Esophagus muscularis mucosa (tissue), 4 donors: Measurements from ENCODE around the gene TRIM40. TPM values are rescaled to one million over a fixed set of nuclear protein-coding genes. Genes with fewer than 3 reads are reported as not detected.

Source experiments
- DNase-seq: peaks from one replicate; pipeline ENCODE4 v3.0.0-alpha.2; 2017; ENCODE audit errors: extremely low spot score
- H3K27ac ChIP-seq, 4 donors: fragments of 200-600 bp; sonication (generic); replicated peaks in 1 of 4; 1 replicate in 3 of 4; 2 replicates in 1 of 4; pipeline ENCODE4 v1.5.1; 2016 to 2019; ENCODE audit warnings: mild to moderate bottlenecking in 1 of 4
- H3K27me3 ChIP-seq, 4 donors: fragments of 200-600 bp; sonication (generic); one replicate each; pipeline versions ENCODE4 v1.5.1 to v1.6.0; 2016 to 2019
- H3K36me3 ChIP-seq, 4 donors: fragments of 200-600 bp; sonication (generic); one replicate each; pipeline ENCODE4 v1.5.1; 2016 to 2019
- H3K4me1 ChIP-seq, 4 donors: fragments of 200-600 bp; sonication (generic); one replicate each; pipeline ENCODE4 v1.5.1; 2016 to 2019
- H3K4me3 ChIP-seq, 4 donors: fragments of 200-600 bp; sonication (generic); 1 replicate in 2 of 4; 2 replicates in 2 of 4; pipeline ENCODE4 v1.5.1; 2016 to 2019; ENCODE audit warnings: mild to moderate bottlenecking in 4 of 4, moderate library complexity in 1 of 4
- H3K9me3 ChIP-seq, 4 donors: fragments of 200-600 bp; sonication (generic); 1 replicate in 3 of 4; 2 replicates in 1 of 4; pipeline ENCODE4 v1.5.1; 2016 to 2019
- EP300 ChIP-seq: sonication (generic); formaldehyde crosslinking; IDR thresholded peaks from one replicate; pipeline ENCODE4 v1.6.1; 2017; ENCODE audit warnings: antibody characterized with exemption
- POLR2A ChIP-seq: fragments of 450-650 bp; IDR thresholded peaks from one replicate; pipeline ENCODE4 v1.6.1; 2017; ENCODE audit warnings: antibody characterized with exemption, moderate library complexity, mild to moderate bottlenecking, low read depth
- POLR2AphosphoS5 ChIP-seq, 2 donors: sonication (generic); formaldehyde crosslinking; IDR thresholded peaks; one replicate each; pipeline ENCODE4 v1.6.1; 2017; ENCODE audit warnings: antibody characterized with exemption in 2 of 2
- WGBS: methylation state at CpG from one replicate; pipeline ENCODE4 v1.1.5; 2018; 5-methylcytosine and 5-hydroxymethylcytosine counted together
- intact Hi-C: fragments of 100-400 bp; cut with DNase I; formaldehyde crosslinking; loops from one replicate; pipeline ENCODE4 v1.15.1; 2023
- total RNA-seq, 4 donors: library from RNA; depleted of rRNA; stranded (reverse); fragments of >200 nt; gene quantifications; one replicate each; pipeline versions ENCODE4 v1.1.0 to v1.2.1, GENCODE V29; 2016
- TF ChIP-seq, protein P1 (sequence below), 3 experiments: fragments of 200-600 bp in 2 of 3; fragments of 450-650 bp in 1 of 3; sonication (generic) in 2 of 3; IDR thresholded peaks; one replicate each; pipeline ENCODE4 v1.5.1; 2017 to 2019; ENCODE audit warnings: antibody characterized with exemption in 3 of 3, mild to moderate bottlenecking in 2 of 3, moderate library complexity in 1 of 3

Gene TRIM40
- total RNA-seq, 4 donors from 2014 or later, result not detected

DNA sequence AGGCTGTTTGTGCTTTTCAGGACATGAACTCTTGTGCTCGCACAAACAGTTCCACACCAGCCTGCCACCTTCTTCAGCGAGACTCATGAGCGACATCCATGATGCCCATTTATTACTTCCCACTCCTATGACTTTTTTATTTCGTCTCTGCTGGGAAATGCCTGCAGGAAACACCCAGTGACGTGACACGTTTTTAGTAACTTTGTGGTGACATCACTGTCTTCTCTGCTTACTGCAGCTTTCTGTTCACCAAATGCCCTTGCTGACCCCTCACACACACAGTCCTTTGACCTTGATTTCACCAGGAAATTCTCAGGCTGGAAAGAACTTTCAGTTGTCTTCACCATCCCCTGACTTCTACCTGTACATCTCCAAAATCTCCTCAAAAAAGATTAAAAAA lies 8.9 kb downstream of the TRIM40 start:
- no peak for DNase-seq
- Histone ChIP-seq H3K4me1 (no peaks in the 10 kb centered on the region), H3K27ac (no peak overlapping the region), H3K36me3 (no peaks in the 10 kb centered on the region), H3K4me3 (no peak overlapping the region), H3K27me3 (peaks cover 0 to 60% (median 0%) of the 10 kb centered on the region in 4 donors), H3K9me3 (no peaks in the 10 kb centered on the region)
- TF ChIP-seq EP300 (no peak), POLR2AphosphoS5 (IDR thresholded peaks at IDR 0.05) (no peak), POLR2A (no peak)
- TF ChIP-seq, protein P1, sequence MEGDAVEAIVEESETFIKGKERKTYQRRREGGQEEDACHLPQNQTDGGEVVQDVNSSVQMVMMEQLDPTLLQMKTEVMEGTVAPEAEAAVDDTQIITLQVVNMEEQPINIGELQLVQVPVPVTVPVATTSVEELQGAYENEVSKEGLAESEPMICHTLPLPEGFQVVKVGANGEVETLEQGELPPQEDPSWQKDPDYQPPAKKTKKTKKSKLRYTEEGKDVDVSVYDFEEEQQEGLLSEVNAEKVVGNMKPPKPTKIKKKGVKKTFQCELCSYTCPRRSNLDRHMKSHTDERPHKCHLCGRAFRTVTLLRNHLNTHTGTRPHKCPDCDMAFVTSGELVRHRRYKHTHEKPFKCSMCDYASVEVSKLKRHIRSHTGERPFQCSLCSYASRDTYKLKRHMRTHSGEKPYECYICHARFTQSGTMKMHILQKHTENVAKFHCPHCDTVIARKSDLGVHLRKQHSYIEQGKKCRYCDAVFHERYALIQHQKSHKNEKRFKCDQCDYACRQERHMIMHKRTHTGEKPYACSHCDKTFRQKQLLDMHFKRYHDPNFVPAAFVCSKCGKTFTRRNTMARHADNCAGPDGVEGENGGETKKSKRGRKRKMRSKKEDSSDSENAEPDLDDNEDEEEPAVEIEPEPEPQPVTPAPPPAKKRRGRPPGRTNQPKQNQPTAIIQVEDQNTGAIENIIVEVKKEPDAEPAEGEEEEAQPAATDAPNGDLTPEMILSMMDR (IDR thresholded peaks at IDR 0.05), result no peak
- WGBS, result 67% methylated on average over 6 of the region's 6 CpGs
- intact Hi-C loops, result no loop called here

DNA sequence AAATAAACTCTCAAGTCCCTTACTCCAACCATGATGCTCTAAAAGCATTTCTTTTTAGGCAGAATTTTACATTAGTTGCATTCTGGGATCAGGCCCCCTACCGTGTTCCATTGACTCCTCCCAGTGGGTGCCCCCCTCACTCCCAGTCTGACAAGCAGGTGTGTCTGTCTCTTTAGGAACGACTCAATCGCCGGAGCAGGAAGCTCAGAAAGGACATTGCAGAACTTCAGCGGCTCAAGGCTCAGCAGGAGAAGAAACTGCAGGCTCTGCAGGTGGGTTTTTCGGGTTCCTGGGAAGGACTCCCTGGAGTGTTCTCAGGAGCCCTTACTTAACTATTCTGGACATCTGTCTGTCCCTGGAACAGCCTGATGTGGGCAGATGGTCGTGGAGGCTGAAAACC lies 9.9 kb downstream of the TRIM40 start:
- Histone ChIP-seq H3K36me3 (no peaks in the 10 kb centered on the region), H3K4me3 (no peak overlapping the region), H3K4me1 (no peaks in the 10 kb centered on the region), H3K9me3 (no peaks in the 10 kb centered on the region), H3K27me3 (peaks cover 0 to 52% (median 0%) of the 10 kb centered on the region in 4 donors), H3K27ac (no peak overlapping the region)
- WGBS, result 61% methylated on average over 7 of the region's 7 CpGs
- intact Hi-C loops, result no loop called here
- peak; percentile 47 for DNase-seq
- no peak for TF ChIP-seq EP300
- TF ChIP-seq POLR2AphosphoS5 (IDR thresholded peaks at IDR 0.05), result no peak
- no peak for TF ChIP-seq POLR2A

GRCh38 chr6:30147096-30147495 lies 11.2 kb downstream of the TRIM40 start:
- no peaks in the 10 kb centered on the region for H3K9me3 ChIP-seq
- TF ChIP-seq EP300, result no peak
- no peak for TF ChIP-seq POLR2AphosphoS5 (IDR thresholded peaks at IDR 0.05)
- TF ChIP-seq, protein P1 (IDR thresholded peaks at IDR 0.05), result no peak
- no peak for TF ChIP-seq POLR2A
- no peak overlapping the region for H3K4me3 ChIP-seq
- intact Hi-C loops, result no loop called here
- peak; percentile 77 for DNase-seq
- no peaks in the 10 kb centered on the region for H3K4me1 ChIP-seq
- no peak overlapping the region for H3K27ac ChIP-seq
- 67% methylated on average over 1 of the region's 3 CpGs for WGBS
- H3K36me3 ChIP-seq, result no peaks in the 10 kb centered on the region
- peaks cover 0 to 50% (median 0%) of the 10 kb centered on the region in 4 donors for H3K27me3 ChIP-seq

DNA sequence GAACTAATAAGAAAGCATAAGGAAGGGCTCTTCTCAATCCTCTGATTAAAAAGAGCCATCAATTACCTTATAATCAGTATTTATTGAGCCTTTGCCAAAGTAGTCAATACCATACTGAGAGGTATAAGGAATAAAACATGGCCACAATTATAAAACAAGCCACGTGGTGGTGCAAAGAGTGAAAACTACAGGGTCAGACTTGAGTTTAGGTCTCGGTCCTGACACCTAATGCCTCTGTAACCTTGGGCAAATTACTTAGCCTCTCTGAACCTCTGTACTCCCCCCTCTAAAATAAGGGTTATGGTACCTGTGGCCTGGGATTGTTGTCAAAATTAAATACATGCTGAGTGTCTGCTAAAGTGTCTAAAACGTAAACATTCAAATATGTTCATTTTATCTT lies 13.3 kb downstream of the TRIM40 start:
- no peak overlapping the region for H3K4me3 ChIP-seq
- no peaks in the 10 kb centered on the region for H3K9me3 ChIP-seq
- no peak overlapping the region for H3K27ac ChIP-seq
- TF ChIP-seq POLR2A, result no peak
- TF ChIP-seq, protein P1 (IDR thresholded peaks at IDR 0.05), result no peak
- TF ChIP-seq EP300, result no peak
- no peak for TF ChIP-seq POLR2AphosphoS5 (IDR thresholded peaks at IDR 0.05)
- intact Hi-C loops, result no loop called here
- no peaks in the 10 kb centered on the region for H3K36me3 ChIP-seq
- WGBS, result 66% methylated on average over 3 of the region's 3 CpGs
- peak; percentile 64 for DNase-seq
- no peaks in the 10 kb centered on the region for H3K4me1 ChIP-seq
- peaks cover 0 to 49% (median 0%) of the 10 kb centered on the region in 4 donors for H3K27me3 ChIP-seq

DNA sequence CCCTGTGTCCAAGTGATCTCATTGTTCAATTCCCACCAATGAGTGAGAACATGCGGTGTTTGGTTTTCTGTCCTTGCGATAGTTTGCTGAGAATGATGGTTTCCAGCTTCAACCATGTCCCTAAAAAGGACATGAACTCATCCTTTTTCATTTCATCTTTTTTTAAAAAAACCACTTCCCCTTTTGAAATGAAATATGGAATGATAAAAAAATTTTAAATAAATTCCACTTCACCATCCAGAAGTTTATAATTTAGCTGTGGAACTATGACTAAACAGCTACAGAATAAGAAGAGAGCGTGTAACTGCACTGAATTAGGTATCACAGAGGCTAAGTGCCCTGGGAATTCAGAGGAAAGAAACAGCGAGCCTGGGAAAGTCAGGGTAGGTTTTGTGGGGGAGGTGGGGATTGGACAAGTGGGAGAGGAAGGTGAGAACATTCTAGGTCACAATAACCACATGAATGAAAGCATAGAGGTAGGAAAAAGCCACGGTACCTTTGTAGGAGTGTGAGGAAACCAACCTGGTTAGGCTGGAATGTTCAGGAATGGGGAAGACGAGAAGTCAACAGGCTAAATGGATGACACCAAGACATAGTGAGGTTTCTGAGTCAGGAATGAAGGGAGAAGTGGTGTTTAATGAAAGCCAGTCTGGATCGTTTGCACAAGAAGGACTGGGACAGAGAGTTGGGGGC lies 14.1 kb downstream of the TRIM40 start:
- peaks cover 0 to 44% (median 0%) of the 10 kb centered on the region in 4 donors for H3K27me3 ChIP-seq

More for the DNA sequence above, 14.1 kb downstream of the TRIM40 start:
- WGBS, result 48% methylated on average over 7 of the region's 7 CpGs
- Histone ChIP-seq H3K36me3 (no peaks in the 10 kb centered on the region), H3K9me3 (no peaks in the 10 kb centered on the region), H3K4me3 (no peak overlapping the region), H3K27ac (no peak overlapping the region), H3K4me1 (peaks cover 0 to 6% (median 0%) of the 10 kb centered on the region in 4 donors)
- intact Hi-C loops, result no loop called here
- TF ChIP-seq POLR2A (no peak), POLR2AphosphoS5 (IDR thresholded peaks at IDR 0.05) (no peak), EP300 (no peak)
- peak; percentile 47 for DNase-seq
